Osteoblast (primary cell): ENCODE results near the gene USP28. TPM values are rescaled to one million over a fixed set of nuclear protein-coding genes. Genes with fewer than 3 reads are reported as not detected.

Experiments used
- DNase-seq: peaks from one replicate; pipeline ENCODE4 v3.0.0; 2011; ENCODE audit warnings: low spot score, mixed read lengths; ENCODE audit not compliant: insufficient read length; ENCODE audit errors: missing footprints
- H2AFZ ChIP-seq: 2 replicates; pipeline ENCODE4 v1.6.0; 2011; ENCODE audit warnings: mild to moderate bottlenecking, low read length
- H3K27ac ChIP-seq: 2 replicates; pipeline ENCODE4 v1.5.1; 2011; ENCODE audit warnings: mild to moderate bottlenecking, low read depth, low read length, moderate library complexity
- H3K27me3 ChIP-seq: 2 replicates; pipeline ENCODE4 v1.6.0; 2012; ENCODE audit warnings: mild to moderate bottlenecking, control low read depth, inconsistent platforms, low read length, moderate library complexity; ENCODE audit not compliant: insufficient read depth
- H3K36me3 ChIP-seq: 2 replicates; pipeline ENCODE4 v1.5.1; 2011; ENCODE audit warnings: mild to moderate bottlenecking, low read length, control low read depth, moderate library complexity; ENCODE audit not compliant: insufficient read depth
- H3K4me1 ChIP-seq: 2 replicates; pipeline ENCODE4 v1.5.1; 2011; ENCODE audit warnings: mild to moderate bottlenecking, low read length, control low read depth, moderate library complexity; ENCODE audit not compliant: insufficient read depth
- H3K4me2 ChIP-seq: 2 replicates; pipeline ENCODE4 v1.6.0; 2011; ENCODE audit warnings: mild to moderate bottlenecking, low read length; ENCODE audit not compliant: insufficient read depth
- H3K4me3 ChIP-seq: fragments of 200-600 bp; sonication (generic); 3 replicates; pipeline ENCODE4 v1.5.1; 2012; ENCODE audit warnings: mild to moderate bottlenecking, low read length, inconsistent platforms; ENCODE audit not compliant: insufficient read depth
- H3K79me2 ChIP-seq: 2 replicates; pipeline ENCODE4 v1.6.0; 2012; ENCODE audit warnings: mild to moderate bottlenecking, low read length, control low read depth, inconsistent platforms; ENCODE audit not compliant: insufficient read depth
- H3K9me3 ChIP-seq: 2 replicates; pipeline ENCODE4 v1.5.1; 2011; ENCODE audit warnings: low read depth, low read length, control low read depth
- H4K20me1 ChIP-seq: 2 replicates; pipeline ENCODE4 v1.6.0; 2012; ENCODE audit warnings: mild to moderate bottlenecking, low read length, control low read depth; ENCODE audit not compliant: insufficient read depth
- CTCF ChIP-seq: IDR thresholded peaks from 2 replicates; pipeline ENCODE4 v1.5.1; 2011; ENCODE audit warnings: mild to moderate bottlenecking, low read depth, low read length, moderate library complexity; ENCODE audit errors: extremely low read depth
- total RNA-seq: library from RNA; depleted of rRNA; stranded (reverse); fragments of >200 nt; gene quantifications from 2 replicates; pipeline ENCODE4 v1.2.3, GENCODE V29; 2012

Gene USP28
- total RNA-seq, 1 donor = 31.5 TPM

GRCh38 chr11:113840932-113841664, 34.3 kb downstream of the USP28 start:
- no peaks in the 10 kb centered on the region for H3K4me1 ChIP-seq
- H3K9me3 ChIP-seq = no peaks in the 10 kb centered on the region
- no peak overlapping the region for H3K27ac ChIP-seq
- TF ChIP-seq CTCF = no peak
- H3K4me2 ChIP-seq = no peak overlapping the region
- H3K27me3 ChIP-seq = no peaks in the 10 kb centered on the region
- no peaks in the 10 kb centered on the region for H3K79me2 ChIP-seq
- H3K4me3 ChIP-seq = no peak overlapping the region
- H2AFZ ChIP-seq = no peak overlapping the region
- peaks cover 5% of the 10 kb centered on the region for H3K36me3 ChIP-seq
- no peaks in the 10 kb centered on the region for H4K20me1 ChIP-seq
- no peak for DNase-seq

DNA sequence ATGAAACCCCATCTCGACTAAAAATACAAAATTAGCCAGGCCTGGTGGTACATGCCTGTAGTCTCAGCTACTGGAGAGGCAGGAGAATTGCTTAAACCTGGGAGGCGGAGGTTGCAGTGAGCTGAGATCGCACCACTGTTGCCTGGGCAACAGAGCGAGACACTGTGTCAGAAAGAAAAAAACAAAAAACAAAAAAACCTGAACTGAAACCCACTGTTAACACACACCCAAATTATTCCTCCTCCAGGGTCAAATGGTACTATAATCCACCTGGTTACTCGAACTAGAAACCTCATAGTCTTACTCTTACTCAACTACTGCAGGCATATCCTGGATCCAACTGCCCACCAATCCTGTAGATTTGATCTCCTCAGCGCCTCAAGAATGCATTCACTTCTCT, 35.5 kb downstream of the USP28 start:
- Histone ChIP-seq H3K9me3 (no peaks in the 10 kb centered on the region), H3K4me3 (no peak overlapping the region), H3K4me1 (no peaks in the 10 kb centered on the region), H3K79me2 (no peaks in the 10 kb centered on the region), H3K27me3 (no peaks in the 10 kb centered on the region), H4K20me1 (no peaks in the 10 kb centered on the region), H2AFZ (no peak overlapping the region), H3K27ac (no peak overlapping the region), H3K4me2 (no peak overlapping the region), H3K36me3 (peaks cover 5% of the 10 kb centered on the region)
- no peak for DNase-seq
- TF ChIP-seq CTCF = no peak

GRCh38 chr11:113838005-113838404, 37.4 kb downstream of the USP28 start:
- Histone ChIP-seq H3K27ac (no peak overlapping the region), H3K4me1 (no peaks in the 10 kb centered on the region), H3K9me3 (no peaks in the 10 kb centered on the region), H2AFZ (no peak overlapping the region), H3K4me3 (no peak overlapping the region), H3K79me2 (no peaks in the 10 kb centered on the region), H3K36me3 (peaks cover 5% of the 10 kb centered on the region), H4K20me1 (no peaks in the 10 kb centered on the region), H3K4me2 (no peak overlapping the region), H3K27me3 (no peaks in the 10 kb centered on the region)
- no peak for TF ChIP-seq CTCF
- no peak for DNase-seq

DNA sequence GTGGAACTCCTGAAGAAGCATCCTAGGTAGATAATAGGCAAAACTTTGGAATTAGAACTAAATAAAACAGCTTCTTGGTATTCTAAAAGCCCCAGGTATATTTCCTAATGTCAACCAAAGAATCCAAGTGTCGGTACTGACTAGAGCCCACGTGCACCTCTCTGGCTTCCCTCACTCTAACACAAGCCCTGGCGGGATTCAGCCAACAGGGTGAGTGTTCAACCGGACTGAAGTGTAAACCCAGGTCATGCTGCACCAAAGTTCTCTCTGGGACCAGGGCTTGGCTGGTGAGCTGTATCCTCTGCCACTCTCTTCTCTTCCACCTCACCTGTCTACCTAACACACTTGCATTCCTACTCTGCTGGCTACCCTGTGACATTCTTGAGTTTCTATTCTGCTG, 40.1 kb downstream of the USP28 start:
- Histone ChIP-seq H2AFZ (no peak overlapping the region), H3K4me1 (no peaks in the 10 kb centered on the region), H3K9me3 (no peaks in the 10 kb centered on the region), H3K4me3 (no peak overlapping the region), H3K27me3 (no peaks in the 10 kb centered on the region), H3K4me2 (no peak overlapping the region), H3K36me3 (no peaks in the 10 kb centered on the region), H3K27ac (no peak overlapping the region), H3K79me2 (no peaks in the 10 kb centered on the region), H4K20me1 (no peaks in the 10 kb centered on the region)
- no peak for DNase-seq
- no peak for TF ChIP-seq CTCF
